ENCODE data around the gene DYSF.

DYSF gene

DNA sequence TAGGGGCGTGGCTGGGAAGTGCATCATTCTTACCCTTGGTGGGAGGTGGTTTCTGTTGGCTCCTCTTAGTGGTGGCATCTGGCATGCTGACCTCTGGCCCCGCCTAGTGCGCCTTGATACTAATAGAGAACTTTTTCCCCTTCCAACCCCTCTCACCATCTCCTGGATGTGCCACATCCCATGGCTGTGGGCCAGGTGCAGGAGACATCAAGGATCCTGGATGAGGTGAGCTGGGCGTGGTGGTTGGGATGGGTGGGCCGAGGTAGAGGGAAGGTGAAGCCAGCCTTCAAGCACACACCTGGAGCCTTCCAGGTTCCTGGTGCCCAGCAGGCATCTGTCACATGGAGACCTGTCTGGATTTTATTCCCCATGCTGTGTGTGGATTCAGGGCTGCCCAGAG is 149.2 kb downstream of the DYSF start:
- no peak for DNase-seq (ENCODE audit: low read depth in 2 of 2)

DNA sequence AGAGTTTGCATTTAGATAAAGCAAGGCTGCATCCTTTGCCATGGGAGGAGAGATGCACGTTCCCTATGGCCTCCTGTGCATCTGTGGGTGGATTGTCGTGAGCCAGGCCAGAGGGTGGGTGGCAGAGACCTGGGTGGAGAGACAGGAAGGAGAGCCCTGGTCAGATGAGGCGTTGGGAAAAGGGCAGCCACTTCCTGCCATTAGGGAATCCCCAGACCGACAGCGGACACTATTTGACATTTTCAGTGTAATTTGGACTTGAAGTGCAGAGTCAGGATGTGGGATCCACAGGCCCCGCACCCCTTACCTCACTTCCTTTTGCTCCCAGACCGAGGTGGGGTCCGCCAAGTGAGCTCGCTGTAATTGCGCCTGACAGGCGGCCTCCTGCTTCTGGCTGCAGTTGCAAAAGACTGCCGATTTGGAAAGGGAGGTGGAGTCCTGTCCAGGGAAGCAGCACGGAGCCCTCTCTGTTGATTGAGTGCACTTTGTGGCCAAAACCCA is 150.0 kb downstream of the DYSF start:
- DNase-seq (ENCODE audit: low read depth in 2 of 2): no peak

DNA sequence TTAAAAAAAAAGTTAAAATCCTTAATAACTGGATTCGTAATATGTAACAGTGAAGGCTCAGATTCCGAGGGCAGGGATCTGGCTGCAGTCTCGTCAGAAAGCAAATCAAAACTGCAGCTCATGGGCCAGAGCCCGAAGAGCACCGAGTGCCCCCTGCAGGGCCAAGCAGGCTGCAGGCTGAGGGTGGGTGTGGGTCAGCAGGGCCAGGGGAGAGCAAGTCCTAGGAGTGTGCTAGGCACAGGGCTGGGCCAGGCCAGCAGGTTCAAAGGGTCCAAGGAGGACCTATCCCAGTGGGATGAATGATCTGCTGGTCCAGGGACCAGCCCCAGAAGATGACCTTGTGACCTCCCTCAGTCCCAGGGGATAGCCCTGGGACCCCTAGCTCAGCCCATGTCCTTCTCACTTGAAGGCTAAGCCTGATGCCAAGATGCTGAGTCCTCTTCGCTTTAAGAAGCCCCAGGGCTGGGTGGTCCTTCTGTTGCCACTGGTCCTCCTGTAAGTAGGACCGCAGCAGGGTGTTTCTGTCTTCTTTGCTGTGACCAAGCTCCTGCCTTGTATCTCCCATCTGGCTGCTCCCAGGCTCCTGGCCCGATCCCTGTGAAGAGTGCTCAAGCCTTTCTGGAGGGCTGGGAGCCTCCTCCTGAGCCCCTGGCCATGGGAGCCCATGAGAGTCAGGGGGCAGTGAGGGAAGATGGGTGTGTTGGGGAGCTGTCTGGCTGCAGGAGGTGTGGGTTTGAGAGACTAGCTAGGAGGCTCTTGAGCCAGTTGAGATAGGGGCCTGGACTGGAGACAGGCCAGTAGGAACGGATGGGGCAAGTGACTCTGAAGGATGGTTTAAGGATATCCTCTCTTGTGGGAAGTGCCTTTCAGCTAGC is 150.7 kb downstream of the DYSF start:
- no peak for DNase-seq (ENCODE audit: low read depth in 2 of 2)

DNA sequence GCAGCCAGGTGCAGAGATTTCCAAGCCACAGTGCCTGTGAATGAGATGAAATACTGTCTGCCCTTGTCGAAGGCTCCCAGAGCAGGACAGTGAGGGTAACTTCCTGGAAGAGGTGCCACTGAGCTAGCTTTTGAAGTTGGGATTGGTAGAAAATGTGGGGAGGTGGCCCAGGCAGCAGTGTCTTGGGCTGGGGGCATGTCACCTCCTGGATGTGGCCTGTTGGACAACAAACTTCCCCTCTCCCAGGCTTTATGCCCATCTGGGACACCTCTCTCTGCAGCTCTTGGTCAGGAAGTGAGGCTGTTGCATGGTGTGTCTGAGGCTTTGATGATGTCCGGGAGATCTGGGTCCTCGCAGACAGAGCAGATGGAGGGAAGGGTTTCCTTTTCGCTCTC is 151.4 kb downstream of the DYSF start:
- no peak for DNase-seq (ENCODE audit: low read depth in 2 of 2)

DNA sequence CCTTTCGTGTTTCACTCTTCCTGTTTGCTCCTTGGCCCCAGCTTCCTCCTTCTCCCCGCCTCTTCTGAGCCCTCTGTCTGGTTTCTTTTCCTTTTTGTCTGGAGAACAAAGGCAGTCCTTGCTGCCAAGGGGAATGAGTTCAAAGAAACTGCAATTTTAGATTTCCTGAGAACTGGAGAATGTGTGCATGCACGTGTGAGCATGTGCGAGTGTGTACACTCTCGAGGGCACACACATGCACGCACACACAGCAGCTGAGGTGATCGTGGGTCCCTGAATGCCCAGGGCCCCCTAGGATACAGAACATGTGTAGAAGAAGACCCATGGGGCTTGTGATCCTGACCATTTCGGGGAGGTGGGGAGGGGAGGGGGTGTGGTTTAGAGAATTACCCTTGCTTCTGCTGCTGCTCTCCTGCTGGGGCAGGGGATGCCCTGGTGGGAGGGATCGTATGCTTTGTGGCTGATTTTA is 151.8 kb downstream of the DYSF start:
- no peak for DNase-seq (ENCODE audit: low read depth in 2 of 2)

DNA sequence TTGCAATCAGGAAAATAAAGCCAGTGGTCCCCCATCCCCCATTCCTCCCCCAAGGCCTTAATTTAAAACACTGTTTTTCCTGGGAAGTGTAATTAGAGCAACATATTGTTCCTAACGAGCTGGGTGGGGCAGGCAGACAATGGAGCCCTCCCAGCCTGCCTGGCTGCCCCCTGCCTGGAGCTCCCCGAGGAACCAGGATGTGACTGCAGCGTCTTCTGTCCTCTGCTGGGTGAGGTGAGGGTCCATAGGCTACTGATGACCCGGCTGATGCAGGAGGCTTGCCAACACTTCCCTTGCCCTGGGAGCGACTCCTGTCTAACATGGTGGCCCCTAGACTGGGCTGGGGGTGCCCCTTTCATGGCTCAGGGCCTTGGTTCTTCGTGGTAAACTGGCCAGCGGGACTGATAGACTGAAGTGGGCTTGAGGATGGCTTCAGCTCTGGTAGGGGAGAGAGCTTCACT is 152.4 kb downstream of the DYSF start:
- no peak for DNase-seq (ENCODE audit: low read depth in 2 of 2)

DNA sequence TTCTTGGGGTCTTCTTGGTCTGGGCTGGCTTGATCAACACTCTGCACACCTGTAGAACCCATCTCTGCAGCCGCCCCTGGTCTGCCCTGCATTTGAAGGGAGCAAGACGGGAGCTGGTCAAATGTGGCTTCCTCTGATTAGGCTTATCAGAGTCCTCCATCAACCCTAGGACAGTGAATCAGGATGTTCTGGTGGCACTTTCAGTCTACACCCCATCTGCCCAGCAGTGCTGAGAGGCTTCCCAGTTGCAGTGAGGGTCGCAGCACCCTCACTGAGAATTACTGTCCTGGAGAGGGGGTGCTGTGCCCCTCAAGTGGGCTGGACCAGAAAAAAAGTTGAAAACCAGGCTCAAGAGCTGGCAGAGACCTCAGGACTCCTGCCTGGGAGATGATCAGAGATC is 152.9 kb downstream of the DYSF start:
- DNase-seq (ENCODE audit: low read depth in 2 of 2): no peak

DNA sequence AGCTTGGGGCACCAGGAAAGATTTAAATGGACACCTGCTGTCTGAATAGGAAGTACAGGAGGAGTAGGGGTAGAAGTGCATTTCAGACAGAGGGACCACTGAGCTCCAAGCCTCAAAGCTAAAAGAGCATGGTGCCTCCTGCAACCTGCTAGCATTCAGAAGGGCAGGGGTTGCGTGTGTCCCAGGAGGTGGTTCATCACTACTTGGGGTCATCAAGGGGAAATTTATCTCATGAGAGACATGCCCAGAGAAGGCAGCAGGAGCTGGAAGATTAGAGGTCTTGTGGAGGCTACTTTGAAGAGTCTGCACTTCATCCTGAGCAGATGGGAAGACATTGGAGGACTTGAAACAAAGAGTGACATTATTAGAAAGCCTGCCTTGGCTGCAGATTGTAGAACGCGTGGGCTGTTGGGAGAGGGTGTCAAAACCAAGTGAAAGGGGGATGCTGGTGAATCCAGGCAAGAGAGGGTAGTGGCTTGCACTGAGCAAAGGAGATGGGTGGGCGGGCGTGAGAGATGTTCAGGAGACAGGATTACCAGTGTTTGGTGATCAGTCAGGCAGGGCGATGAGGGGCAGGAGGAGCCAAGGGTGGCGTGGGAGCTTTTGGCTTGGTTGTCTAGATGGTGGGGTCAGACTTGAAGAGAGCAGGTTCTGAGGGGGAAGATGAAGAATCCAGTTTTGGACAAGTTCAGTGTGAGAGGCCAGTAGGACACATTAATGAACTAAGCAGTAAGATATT is 154.0 kb downstream of the DYSF start:
- DNase-seq (ENCODE audit: low read depth in 2 of 2): no peak

DNA sequence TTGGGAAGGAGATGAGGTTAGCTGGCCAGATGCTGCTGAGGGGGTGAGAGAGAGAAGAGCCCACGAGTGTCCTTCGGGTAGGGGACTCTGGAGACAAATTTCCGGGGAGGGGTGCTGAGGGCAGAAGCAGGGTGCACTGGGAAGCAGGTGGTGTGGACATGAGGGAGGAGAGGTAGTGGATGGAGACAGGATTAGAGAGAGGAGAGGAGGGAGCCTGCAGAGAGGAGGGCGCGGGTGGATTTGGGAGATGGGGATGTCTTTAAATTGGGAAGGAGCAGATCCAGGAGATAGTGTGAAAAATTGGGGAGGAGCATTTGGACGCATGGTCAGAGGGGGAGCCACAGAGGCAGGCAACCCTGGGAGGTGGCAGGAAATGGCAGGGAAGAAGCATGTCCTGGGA is 154.7 kb downstream of the DYSF start:
- DNase-seq (ENCODE audit: low read depth in 2 of 2): no peak

DNA sequence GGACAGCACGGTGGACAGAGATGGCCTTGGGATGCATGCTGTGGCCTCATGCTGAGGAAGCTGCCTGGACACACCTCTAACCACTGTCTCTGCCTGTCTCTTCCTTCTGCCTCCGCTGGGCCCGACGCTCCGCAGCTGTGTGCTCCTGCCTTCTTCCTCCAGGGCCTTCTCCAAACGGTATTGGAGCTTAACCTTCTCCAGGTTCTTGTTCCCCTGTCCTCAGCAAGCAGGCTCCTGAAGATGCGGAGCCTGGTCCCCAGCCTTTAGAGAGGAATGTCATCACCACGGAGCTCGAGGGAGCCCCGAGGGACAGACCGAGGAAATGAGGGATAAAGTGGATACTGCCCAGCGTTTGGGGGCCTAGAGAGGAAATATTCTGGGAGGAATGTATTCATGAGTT is 155.1 kb downstream of the DYSF start:
- no peak for DNase-seq (ENCODE audit: low read depth in 2 of 2)

DNA sequence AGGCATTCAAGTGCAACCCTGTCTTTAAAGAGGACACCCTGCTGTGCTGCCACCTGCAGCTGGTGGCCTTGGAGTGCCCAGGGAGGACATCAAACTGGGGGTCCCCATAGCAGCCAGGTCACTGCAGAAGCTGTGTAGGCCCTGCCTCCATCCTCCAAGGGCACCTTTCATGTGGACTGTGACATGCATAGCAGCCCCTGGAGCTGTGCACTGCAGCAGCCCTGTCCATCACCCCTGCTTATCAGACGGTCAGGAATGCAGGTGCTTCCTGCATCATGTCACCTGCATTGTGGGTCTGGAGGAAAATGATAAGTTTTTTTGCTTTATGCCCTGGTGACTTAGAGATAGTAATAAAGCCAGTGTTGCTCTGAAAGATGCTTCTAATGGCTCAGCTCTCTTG is 155.7 kb downstream of the DYSF start:
- DNase-seq (ENCODE audit: low read depth in 2 of 2): no peak

DNA sequence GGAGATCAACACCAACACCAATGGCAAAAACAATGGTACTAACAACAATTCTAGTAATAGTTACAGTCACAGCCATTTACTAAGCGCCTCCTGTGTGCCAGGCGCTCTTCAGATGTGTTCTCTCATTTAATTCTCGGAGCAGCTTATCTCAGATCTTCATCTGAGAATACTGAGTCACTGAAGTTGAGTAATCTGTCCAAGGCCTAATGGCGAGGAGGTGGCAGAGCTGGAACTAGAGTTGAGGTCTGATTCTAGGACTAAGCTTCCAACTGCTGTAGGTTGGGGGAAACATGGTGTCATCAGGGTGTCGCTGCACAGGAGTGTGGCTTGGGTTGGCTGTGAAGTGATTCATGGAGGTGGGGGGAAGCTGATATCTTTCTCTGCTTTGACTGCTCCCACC is 156.1 kb downstream of the DYSF start:
- DNase-seq (ENCODE audit: low read depth in 2 of 2): no peak

DNA sequence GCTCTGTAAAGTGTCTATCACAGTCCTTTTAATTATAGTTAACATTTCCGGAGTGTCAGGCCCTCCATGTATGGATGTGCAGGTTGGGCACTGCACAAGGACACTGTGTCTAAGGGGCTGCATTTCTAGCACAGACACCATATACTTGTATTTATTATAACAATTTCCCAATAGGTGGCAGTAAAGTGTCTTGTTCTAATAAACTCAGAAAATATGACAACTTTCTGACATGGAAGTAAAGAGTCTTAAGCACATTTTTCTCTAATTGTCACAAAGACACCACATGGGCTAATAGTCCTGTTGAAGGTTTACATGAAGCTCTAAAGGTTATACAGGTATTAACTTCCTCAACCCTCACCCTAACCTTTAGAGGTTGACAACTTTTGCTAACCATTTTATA is 156.6 kb downstream of the DYSF start:
- DNase-seq (ENCODE audit: low read depth in 2 of 2): no peak

DNA sequence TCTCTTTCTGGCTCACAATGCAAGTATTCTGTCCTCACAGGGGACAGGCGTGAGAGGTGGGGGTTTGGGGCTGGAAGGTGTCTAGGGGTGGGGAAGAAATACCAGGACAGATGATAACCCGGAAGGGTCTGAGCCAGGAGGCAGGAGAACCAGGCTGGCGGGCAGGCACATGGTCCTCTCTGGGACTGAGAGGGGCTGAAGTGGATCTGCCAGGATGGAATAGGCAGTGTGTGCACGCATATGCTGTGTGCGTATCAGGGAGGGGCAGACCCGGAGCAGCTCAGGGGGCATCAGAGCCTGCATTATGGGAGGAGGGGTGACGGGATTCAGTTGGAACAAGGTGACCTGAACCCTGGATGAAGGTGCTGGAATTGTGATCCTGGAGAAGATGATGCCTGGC is 157.3 kb downstream of the DYSF start:
- no peak for DNase-seq (ENCODE audit: low read depth in 2 of 2)

DNA sequence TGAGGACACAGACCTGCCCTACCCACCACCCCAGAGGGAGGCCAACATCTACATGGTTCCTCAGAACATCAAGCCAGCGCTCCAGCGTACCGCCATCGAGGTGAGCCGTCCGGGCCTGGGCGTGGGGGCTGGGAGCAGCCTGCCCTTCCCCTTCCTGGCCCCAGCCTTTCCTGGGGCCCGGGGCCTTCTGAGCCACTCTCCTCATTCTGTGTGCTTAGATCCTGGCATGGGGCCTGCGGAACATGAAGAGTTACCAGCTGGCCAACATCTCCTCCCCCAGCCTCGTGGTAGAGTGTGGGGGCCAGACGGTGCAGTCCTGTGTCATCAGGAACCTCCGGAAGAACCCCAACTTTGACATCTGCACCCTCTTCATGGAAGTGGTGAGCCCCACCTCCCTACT is 157.9 kb downstream of the DYSF start:
- DNase-seq (ENCODE audit: low read depth in 2 of 2): no peak

DNA sequence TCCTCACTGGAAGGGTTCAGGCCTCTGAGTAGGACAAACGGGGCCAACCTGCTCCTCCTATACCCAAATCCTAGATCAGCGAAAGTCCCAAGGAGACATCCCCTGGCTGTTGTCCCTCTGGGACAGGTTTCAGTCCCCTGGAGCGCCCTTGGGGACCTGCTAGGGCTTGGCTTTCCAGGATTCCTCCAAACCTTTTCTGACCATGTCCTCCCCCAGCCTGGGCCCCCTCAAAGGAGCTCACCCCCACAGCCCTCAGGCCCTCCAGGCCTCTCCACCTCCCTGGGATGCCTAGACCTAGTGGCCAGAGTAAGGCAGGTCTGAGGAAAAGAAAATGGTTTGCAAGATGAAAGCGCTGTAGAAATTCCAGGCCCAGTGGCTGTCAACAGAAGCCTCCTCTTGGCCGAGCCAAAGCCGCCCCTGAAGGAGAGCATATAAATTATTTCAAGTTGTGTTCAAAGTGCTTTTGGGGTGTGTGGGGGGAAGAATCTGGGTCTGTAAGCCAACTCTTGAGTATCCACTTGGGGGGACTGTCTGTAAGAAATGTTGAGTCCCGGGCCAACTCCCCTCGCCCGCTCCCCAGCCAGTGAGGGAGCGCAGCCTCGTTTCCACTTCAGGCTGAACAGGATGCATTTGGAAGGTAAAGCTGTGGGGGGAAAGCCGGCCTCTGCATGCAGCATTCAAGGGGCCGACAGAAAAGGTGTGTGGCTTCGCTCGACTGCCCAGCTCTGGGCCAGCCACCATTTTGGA is 158.6 kb downstream of the DYSF start:
- DNase-seq (ENCODE audit: low read depth in 2 of 2): no peak

DNA sequence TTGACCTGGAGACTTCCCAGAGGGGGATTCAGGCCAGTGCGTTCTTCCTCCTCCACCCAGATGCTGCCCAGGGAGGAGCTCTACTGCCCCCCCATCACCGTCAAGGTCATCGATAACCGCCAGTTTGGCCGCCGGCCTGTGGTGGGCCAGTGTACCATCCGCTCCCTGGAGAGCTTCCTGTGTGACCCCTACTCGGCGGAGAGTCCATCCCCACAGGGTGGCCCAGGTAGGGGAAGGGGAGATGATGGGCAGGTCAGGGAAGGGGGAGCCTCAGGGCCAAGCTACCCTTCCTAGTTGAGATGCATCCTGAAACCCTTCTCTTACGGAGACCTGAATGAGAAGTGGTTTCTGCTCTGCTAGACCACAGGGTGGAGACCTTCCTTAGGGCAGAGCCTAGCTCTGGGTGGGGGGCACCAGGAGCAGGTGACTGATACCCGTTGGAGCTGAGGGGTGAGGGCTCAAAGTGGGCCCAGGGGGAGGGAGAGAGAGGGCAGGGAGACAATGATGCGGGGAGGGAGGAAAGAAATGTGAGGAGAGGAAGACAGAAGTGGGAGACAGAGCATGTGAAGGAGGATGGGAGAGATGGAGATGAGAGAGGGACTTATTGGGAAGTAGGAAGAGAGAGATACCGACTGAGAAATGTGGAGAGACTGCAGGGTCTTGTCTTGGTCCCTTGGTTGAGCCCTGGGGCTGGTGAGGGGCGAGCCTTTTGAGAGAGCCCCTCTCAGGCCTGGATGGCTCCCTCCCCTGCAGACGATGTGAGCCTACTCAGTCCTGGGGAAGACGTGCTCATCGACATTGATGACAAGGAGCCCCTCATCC is 159.4 kb downstream of the DYSF start:
- DNase-seq (ENCODE audit: low read depth in 2 of 2): no peak

DNA sequence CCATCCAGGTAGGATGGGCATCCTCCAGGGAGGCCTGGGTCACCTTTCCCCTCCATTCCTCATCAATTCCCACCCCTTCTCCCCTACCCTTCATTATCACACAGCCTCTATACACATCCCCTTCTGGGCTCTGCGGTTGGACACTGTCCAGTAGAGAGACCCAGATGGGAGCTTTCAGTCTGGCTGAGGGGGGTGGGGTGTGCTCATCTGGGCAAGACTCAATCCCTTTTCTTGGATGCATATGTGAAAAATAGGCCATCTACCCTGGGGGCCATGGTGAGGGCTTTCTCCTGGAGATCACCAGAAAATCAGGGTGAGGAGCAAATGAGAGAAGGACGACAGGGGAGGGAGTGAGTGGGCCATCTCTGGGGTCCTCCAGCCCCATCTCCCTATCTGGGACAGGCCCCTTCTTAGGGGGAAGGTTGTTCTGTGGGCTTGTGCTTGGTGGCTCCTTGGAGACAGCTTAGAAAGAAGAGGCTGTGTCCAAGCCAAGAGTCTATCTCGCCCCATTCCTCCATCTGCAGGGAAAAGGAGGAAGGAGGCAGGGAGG is 160.1 kb downstream of the DYSF start:
- DNase-seq (ENCODE audit: low read depth in 2 of 2): no peak

DNA sequence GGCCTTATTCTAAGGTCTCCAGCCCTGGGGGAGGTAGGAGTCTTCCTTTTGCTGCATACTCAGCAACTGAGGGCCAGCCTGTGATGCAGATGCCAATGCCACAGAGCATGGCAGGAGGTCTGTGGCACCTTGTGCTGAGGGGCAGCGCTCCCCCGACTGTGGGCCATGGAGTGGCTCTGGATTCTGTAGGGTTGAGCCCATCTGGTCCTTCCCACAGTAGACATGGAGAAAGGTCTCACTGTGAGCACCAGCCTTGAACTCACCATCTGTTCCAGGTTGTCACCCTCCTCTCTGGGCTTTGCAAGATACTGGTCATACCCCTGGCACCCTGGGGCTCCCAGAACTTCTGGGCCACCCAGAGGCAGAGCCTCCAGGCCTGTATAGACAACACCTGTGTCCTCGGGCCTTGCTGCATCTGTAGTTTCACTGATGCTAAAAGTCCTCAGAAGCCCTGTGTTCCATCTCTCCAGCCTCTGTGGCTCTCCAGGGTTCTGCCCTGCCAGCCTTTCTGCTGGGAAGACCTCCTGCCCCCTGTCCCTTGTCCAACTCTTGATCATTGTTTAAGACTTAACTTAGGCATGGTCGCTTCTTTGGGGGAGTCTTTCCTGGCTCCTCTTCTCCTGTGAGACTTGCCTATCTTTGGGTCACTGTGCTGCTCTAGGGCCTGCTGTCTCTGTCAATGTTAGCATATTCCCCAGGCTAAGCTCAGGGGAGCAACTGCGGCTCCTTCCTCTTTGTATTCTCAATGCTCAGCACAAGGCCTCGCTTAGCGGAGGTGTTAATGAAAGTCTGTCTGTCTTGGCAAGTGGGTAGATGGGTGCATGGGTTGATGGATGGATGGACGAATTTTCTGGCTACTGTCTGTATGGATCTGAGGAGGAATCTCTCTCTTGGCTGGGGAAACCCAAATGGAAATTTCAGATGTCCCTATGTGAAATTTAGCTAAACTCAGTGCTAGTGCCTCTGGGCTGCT is 160.9 kb downstream of the DYSF start:
- no peak for DNase-seq (ENCODE audit: low read depth in 2 of 2)
